ENCODE measurements around the gene TTLL9.

DNA sequence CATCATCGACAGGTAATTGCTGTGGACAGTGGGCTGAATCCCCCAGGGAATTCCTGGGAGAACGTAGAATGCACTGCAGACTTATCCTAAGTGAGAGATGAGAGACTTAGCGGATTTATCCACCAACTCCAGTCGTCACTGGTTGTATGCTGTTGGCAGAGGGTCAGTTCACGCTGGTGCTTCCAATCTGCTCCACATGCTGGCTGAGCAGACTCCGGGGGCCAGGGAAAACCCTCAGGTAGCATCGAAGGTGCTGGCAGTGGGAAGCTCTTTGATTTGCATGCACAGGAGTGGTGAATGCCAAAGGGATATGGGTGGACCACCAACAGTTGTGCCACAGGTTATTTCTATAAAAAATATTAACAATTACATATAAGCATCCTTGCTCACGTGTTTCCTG, 20.2 kb downstream of the TTLL9 start:
- TF ChIP-seq, protein P1, sequence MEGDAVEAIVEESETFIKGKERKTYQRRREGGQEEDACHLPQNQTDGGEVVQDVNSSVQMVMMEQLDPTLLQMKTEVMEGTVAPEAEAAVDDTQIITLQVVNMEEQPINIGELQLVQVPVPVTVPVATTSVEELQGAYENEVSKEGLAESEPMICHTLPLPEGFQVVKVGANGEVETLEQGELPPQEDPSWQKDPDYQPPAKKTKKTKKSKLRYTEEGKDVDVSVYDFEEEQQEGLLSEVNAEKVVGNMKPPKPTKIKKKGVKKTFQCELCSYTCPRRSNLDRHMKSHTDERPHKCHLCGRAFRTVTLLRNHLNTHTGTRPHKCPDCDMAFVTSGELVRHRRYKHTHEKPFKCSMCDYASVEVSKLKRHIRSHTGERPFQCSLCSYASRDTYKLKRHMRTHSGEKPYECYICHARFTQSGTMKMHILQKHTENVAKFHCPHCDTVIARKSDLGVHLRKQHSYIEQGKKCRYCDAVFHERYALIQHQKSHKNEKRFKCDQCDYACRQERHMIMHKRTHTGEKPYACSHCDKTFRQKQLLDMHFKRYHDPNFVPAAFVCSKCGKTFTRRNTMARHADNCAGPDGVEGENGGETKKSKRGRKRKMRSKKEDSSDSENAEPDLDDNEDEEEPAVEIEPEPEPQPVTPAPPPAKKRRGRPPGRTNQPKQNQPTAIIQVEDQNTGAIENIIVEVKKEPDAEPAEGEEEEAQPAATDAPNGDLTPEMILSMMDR (IDR thresholded peaks at IDR 0.05), result no peak
- TF ChIP-seq POLR2A (IDR thresholded peaks at IDR 0.05), result no peak
- no peak for TF ChIP-seq EP300 (IDR thresholded peaks at IDR 0.05)
